ENCODE results near the gene NAB1.
A peak's percentile ranks its signal among the peaks of the same experiment; 100 is the strongest.

Gene NAB1

GRCh38 chr2:190711069-190711468 lies 62.2 kb downstream of the NAB1 start:
- FAIRE-seq (no peak), DNase-seq (ENCODE audit: low spot score) (no peak)

GRCh38 chr2:190713471-190713870 lies 64.6 kb downstream of the NAB1 start:
- DNase-seq (ENCODE audit: low spot score) = no peak
- no peak for FAIRE-seq

GRCh38 chr2:190714958-190715357 lies 66.1 kb downstream of the NAB1 start:
- FAIRE-seq (no peak), DNase-seq (ENCODE audit: low spot score) (no peak)

- no peak for FAIRE-seq
- peak; percentile 18 for DNase-seq (ENCODE audit: low spot score)
These were observed 67.4 kb downstream of the NAB1 start for GRCh38 chr2:190716176-190716807.

- no peak for FAIRE-seq
- no peak for DNase-seq (ENCODE audit: low spot score)
These were observed 68.4 kb downstream of the NAB1 start for GRCh38 chr2:190717306-190717705.

- no peak for FAIRE-seq
- DNase-seq (ENCODE audit: low spot score) = peak; percentile 33
These were observed 69.1 kb downstream of the NAB1 start for GRCh38 chr2:190717764-190718651.

- DNase-seq (ENCODE audit: low spot score) = peak; percentile 82
- FAIRE-seq = no peak
These were observed 70.0 kb downstream of the NAB1 start for GRCh38 chr2:190718652-190719526.

GRCh38 chr2:190720276-190720675 lies 71.4 kb downstream of the NAB1 start:
- DNase-seq (ENCODE audit: low spot score) (no peak), FAIRE-seq (no peak)

GRCh38 chr2:190720691-190721090 lies 71.8 kb downstream of the NAB1 start:
- FAIRE-seq = no peak
- DNase-seq (ENCODE audit: low spot score) = no peak

GRCh38 chr2:190722061-190722759 lies 73.3 kb downstream of the NAB1 start:
- no peak for FAIRE-seq
- peak; percentile 24 for DNase-seq (ENCODE audit: low spot score)

GRCh38 chr2:190722835-190723234 lies 74.0 kb downstream of the NAB1 start:
- FAIRE-seq = no peak
- DNase-seq (ENCODE audit: low spot score) = no peak

- no peak for DNase-seq (ENCODE audit: low spot score)
- no peak for FAIRE-seq
These were observed 74.7 kb downstream of the NAB1 start for GRCh38 chr2:190723397-190724090.

- DNase-seq (ENCODE audit: low spot score) (no peak), FAIRE-seq (no peak)
These were observed 77.4 kb downstream of the NAB1 start for GRCh38 chr2:190726255-190726654.

GRCh38 chr2:190736355-190736754 lies 87.5 kb downstream of the NAB1 start:
- no peak for FAIRE-seq

GRCh38 chr2:190740449-190740848 lies 91.6 kb downstream of the NAB1 start:
- FAIRE-seq = no peak
- DNase-seq (ENCODE audit: low spot score) = no peak

More at GRCh38 chr2:190736355-190736754, 87.5 kb downstream of the NAB1 start:
- DNase-seq (ENCODE audit: low spot score) = no peak
